Stimulated activated naive CD8-positive, alpha-beta T cell treated with anti-CD3 and anti-CD28 coated beads, Interleukin-15, Interleukin-2, amounts not matched to agents 100 ng/mL and 50 ng/mL, for 24 hours (primary cell): ENCODE data around the gene CRX.
"Not testable (repeated sequence)": the region's sequence is repeated elsewhere in the genome, so short reads cannot be mapped to it uniquely, and the experiment has no call there.

Experiments used
- H3K27ac Mint-ChIP-seq: one replicate; pipeline ENCODE4 v1.8.0; 2021; ENCODE audit warnings: mild to moderate bottlenecking, mixed read lengths
- H3K27me3 Mint-ChIP-seq: one replicate; pipeline ENCODE4 v1.8.0; 2021; ENCODE audit warnings: mixed read lengths
- H3K36me3 Mint-ChIP-seq: one replicate; pipeline ENCODE4 v1.8.0; 2021; ENCODE audit warnings: low read depth, mixed read lengths
- H3K4me1 Mint-ChIP-seq: one replicate; pipeline ENCODE4 v1.8.0; 2021; ENCODE audit warnings: low read depth, mixed read lengths
- H3K4me3 Mint-ChIP-seq: one replicate; pipeline ENCODE4 v1.8.0; 2021; ENCODE audit warnings: mild to moderate bottlenecking, mixed read lengths
- H3K9me3 Mint-ChIP-seq: one replicate; pipeline ENCODE4 v1.8.0; 2021; ENCODE audit warnings: mixed read lengths

The CRX gene

DNA sequence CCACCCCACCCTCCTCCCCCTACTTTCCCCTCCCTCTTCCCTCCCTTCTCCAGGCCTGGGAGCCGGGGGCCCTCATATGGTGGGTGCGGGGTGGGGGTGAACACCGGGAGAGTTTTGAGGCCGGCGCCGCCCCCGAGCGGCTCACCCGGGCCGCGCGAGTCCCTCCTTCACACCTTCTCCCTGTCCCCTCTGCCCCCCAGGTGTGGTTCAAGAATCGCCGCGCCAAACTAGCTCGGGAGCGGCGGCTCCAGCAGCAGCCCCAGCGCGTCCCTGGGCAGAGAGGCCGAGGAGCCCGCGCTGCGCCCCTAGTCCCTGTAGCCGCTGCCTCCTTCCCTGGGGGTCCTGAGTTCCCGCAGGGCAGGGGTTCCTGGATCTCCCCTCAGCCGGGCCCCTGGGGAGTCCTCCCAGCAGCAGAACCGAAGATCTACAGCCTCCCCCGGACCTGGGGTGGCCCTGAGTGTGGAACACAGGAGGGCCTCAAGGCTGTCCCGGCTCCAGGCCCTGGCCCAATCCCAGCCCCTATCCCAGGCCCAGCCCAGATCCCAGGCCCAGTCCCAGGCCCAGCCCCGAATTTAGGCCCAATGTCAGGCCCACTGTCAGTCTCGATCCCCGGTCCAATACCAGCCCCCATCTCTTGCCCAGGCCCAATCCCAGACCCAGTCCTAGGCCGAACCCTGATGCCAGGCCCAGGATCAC lies 39.0 kb downstream of the CRX start:
- Mint-ChIP-seq H3K27ac (no peak overlapping the region), H3K4me1 (no peaks in the 10 kb centered on the region), H3K36me3 (no peaks in the 10 kb centered on the region), H3K9me3 (no peaks in the 10 kb centered on the region), H3K27me3 (peaks cover 13% of the 10 kb centered on the region), H3K4me3 (no peak overlapping the region)

GRCh38 chr19:47861630-47862029 lies 39.9 kb downstream of the CRX start:
- H3K4me3 Mint-ChIP-seq: no peak overlapping the region
- no peaks in the 10 kb centered on the region for H3K36me3 Mint-ChIP-seq
- peaks cover 13% of the 10 kb centered on the region for H3K27me3 Mint-ChIP-seq
- H3K9me3 Mint-ChIP-seq: no peaks in the 10 kb centered on the region
- H3K27ac Mint-ChIP-seq: no peak overlapping the region
- no peaks in the 10 kb centered on the region for H3K4me1 Mint-ChIP-seq

DNA sequence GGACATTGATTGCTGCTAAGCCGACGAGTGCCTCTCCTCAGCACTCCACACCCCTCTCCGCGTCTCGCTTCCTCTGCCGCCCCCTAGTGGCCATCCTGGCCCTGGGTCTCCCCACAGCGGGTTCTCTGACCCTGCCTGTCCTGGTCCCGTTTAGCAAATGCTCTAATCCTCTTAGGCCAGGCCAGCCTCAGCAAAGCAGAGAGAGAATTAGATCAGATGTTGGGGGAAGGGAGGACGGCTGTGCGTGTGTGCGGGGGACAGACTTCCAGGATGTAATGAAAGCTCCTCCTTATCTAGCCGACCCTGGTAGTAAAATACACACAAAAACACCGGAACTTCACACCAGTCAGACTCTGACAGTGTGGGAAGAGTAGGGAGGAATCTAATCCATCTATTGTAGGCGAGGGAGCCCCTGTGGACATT lies 41.8 kb downstream of the CRX start:
- Mint-ChIP-seq H3K36me3 (no peaks in the 10 kb centered on the region), H3K27ac (no peak overlapping the region), H3K27me3 (peaks cover 13% of the 10 kb centered on the region), H3K9me3 (no peaks in the 10 kb centered on the region), H3K4me1 (no peaks in the 10 kb centered on the region), H3K4me3 (no peak overlapping the region)

DNA sequence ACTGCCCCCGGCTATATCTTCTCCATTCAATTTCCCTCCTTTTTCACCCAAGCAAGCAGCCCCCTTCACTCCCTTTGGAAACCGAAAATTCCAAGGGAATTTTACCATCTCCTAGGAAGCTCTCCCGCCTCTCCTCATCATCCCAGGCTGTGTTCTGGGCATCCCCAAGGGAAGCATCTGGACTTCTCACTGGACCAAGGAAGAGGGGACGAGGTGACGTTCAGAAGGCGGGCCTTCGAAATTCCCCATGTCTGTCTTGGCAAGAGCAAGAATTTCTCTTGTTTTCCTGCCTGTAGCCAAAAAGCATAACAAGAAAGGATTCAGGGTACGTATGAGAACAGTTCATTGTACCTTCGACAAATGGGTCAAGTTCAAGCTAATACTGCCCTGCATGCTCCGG lies 43.4 kb downstream of the CRX start:
- Mint-ChIP-seq H3K4me1 (no peaks in the 10 kb centered on the region), H3K27ac (no peak overlapping the region), H3K9me3 (no peaks in the 10 kb centered on the region), H3K4me3 (no peak overlapping the region), H3K27me3 (peaks cover 16% of the 10 kb centered on the region), H3K36me3 (no peaks in the 10 kb centered on the region)

DNA sequence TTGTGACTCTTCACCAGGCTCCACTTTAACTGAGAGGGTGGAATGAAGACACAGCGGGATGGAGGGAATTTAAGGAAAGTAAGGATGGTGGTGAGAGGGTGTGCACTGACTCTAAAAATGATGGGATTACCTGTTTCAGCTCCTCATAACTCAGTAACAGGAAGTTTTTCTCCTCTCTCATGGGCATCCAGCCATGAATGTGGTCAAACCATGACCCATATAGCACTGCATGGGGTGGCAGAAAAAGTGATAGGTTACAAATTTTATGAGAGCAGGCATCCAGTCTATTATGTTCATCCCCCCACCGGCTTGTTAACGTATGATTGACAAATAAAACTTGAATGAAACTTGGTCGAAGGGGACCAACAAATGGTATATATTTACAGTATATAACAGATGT lies 57.2 kb downstream of the CRX start:
- Mint-ChIP-seq H3K27me3 (peaks cover 28% of the 10 kb centered on the region), H3K36me3 (no peaks in the 10 kb centered on the region), H3K9me3 (no peaks in the 10 kb centered on the region)

DNA sequence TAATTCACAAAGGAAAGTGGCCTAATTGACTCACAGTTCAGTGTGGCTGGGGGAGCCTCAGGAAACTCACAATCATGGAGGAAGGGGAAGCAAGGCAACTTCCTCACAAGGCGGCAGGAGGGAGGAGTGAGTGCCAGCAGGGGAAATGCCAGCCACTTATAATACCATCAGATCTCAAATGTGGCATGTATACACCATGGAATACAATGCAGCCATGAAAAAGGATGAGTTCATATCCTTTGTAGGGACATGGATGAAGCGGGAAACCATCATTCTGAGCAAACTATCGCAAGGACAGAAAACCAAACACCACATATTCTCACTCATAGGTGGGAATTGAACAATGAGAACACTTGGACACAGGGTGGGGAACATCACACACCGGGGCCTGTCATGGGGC lies 57.6 kb downstream of the CRX start:
- not testable (repeated sequence) for H3K9me3 Mint-ChIP-seq, H3K36me3 Mint-ChIP-seq, H3K4me1 Mint-ChIP-seq, H3K27ac Mint-ChIP-seq, H3K4me3 Mint-ChIP-seq
- peaks cover 26% of the 10 kb centered on the region for H3K27me3 Mint-ChIP-seq

More for the DNA sequence above, 57.2 kb downstream of the CRX start:
- H3K27ac Mint-ChIP-seq: no peak overlapping the region
- no peak overlapping the region for H3K4me3 Mint-ChIP-seq
- no peaks in the 10 kb centered on the region for H3K4me1 Mint-ChIP-seq

DNA sequence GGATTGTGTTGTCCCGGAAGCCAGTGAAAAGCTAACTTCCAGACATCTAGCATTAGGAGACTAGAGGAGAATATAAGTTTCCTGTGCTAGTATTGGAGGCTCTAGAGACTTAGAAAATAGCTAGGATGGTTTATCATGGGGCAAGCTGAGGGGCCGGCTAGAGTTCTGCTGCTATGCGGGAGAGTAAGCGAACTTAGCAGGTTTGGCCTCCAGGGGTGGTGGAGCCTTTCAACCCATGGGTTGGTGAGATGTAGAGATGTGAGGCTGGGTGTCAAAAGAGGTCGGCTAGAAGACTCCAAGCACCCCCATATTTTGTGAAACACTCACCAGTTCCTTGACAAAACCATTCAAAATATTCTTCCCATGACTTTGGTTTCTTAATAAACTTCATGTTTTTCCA lies 60.0 kb downstream of the CRX start:
- no peaks in the 10 kb centered on the region for H3K36me3 Mint-ChIP-seq
- no peaks in the 10 kb centered on the region for H3K4me1 Mint-ChIP-seq
- peaks cover 36% of the 10 kb centered on the region for H3K27me3 Mint-ChIP-seq
- no peak overlapping the region for H3K4me3 Mint-ChIP-seq
- no peak overlapping the region for H3K27ac Mint-ChIP-seq
- no peaks in the 10 kb centered on the region for H3K9me3 Mint-ChIP-seq

DNA sequence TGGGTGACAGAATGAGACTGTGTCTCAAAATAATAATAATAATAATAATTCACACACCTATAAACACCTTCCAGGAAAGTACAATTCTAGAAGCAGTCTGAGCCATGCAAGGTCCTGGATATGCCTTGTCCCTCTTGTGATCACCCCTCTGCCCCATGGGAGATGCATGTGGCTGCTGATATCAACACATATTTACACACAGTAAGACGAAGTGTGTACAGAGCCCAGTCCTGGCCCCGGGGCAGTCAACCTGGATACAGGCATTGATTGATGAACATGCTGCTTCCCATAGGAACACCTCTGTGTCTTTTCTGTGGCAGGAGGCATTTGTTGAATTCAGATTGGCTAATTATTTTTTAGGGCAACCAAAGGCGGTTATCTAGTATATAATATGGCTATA lies 61.2 kb downstream of the CRX start:
- Mint-ChIP-seq H3K27me3 (peaks cover 42% of the 10 kb centered on the region), H3K9me3 (no peaks in the 10 kb centered on the region), H3K36me3 (no peaks in the 10 kb centered on the region), H3K4me1 (no peaks in the 10 kb centered on the region), H3K27ac (no peak overlapping the region), H3K4me3 (no peak overlapping the region)

- Mint-ChIP-seq H3K36me3 (no peaks in the 10 kb centered on the region), H3K27ac (no peak overlapping the region), H3K9me3 (no peaks in the 10 kb centered on the region), H3K4me3 (no peak overlapping the region), H3K27me3 (peaks cover 40% of the 10 kb centered on the region), H3K4me1 (no peaks in the 10 kb centered on the region)
Measured at GRCh38 chr19:47885067-47885463, 63.3 kb downstream of the CRX start.

- Mint-ChIP-seq H3K27ac (no peak within 1 kb of the TSS), H3K27me3 (peaks cover 40% of the 10 kb centered on the region), H3K4me3 (no peak within 1 kb of the TSS), H3K36me3 (no peaks in the 10 kb centered on the region), H3K9me3 (no peaks in the 10 kb centered on the region), H3K4me1 (no peaks in the 10 kb centered on the region)
Measured at GRCh38 chr19:47886010-47886559, 64.3 kb downstream of the CRX start, which contains the start of gene SULT2A1. Gene SULT2A1 (minus strand): TSS chr19:47886315. CDS start chr19:47886257, 58 bp downstream.

DNA sequence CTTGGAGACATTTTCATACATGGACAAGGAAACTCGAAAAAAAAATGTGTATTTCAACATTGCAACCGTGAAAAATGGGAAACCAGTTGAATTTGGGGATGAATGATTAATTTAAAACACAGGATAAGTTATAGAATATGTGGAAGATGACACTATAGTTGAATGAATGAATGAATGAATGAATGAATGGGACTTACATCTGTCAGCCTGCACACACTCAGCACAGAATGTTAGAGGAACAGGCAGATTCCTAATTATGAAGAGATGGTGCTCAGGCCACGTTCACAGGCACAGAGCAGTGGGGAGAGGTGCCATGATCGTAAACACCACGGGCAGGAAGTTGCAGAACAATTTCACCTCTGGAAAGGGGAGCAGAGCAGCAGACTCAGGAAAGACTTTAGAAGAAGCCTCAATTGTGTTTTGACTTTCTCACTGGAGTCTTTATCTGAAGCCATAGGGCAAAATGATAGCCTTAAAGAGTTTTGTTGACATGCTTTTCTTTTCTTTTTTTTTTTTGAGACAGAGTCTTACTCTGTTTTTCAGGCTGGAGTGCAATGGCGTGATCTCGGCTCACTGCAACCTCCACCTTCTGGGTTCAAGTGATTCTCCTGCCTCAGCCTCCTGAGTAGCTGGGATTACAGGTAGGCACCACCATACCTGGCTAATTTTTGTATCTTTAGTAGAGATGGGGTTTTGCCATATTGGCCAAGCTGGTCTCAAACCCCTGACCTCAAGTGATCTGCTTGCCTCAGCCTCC lies 69.3 kb downstream of the CRX start:
- no peak overlapping the region for H3K4me3 Mint-ChIP-seq
- peaks cover 16% of the 10 kb centered on the region for H3K27me3 Mint-ChIP-seq
- H3K36me3 Mint-ChIP-seq: no peaks in the 10 kb centered on the region
- H3K9me3 Mint-ChIP-seq: no peaks in the 10 kb centered on the region
- no peak overlapping the region for H3K27ac Mint-ChIP-seq
- no peaks in the 10 kb centered on the region for H3K4me1 Mint-ChIP-seq

DNA sequence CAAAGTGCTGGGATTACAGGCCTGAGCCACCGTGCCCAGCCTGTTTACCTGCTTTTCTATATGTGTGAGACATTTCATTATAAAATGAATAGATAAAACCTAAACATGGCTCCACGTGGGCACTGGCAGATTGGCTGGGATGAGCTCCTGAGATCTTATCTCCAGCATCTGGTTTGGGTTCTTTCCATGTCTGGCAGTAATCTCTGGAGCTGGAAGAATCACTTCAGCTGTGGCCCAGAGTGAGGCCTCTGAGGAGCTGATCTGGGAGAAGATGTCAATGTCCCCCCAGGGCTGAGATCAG lies 69.8 kb downstream of the CRX start:
- Mint-ChIP-seq H3K27me3 (peaks cover 11% of the 10 kb centered on the region), H3K27ac (no peak overlapping the region), H3K36me3 (no peaks in the 10 kb centered on the region), H3K4me3 (no peak overlapping the region), H3K4me1 (no peaks in the 10 kb centered on the region), H3K9me3 (no peaks in the 10 kb centered on the region)

GRCh38 chr19:47891923-47892666 lies 70.4 kb downstream of the CRX start:
- H3K27me3 Mint-ChIP-seq: peaks cover 6% of the 10 kb centered on the region
- H3K9me3 Mint-ChIP-seq: no peaks in the 10 kb centered on the region
- no peak overlapping the region for H3K27ac Mint-ChIP-seq
- no peaks in the 10 kb centered on the region for H3K36me3 Mint-ChIP-seq
- H3K4me3 Mint-ChIP-seq: no peak overlapping the region
- no peaks in the 10 kb centered on the region for H3K4me1 Mint-ChIP-seq
